Activated T-cell treated with anti-CD3 and anti-CD28 coated beads, Interleukin-2, amount 50 U/mL, for 48 hours (primary cell): ENCODE data around the gene CAPN1.
"Not testable (repeated sequence)": the region's sequence is repeated elsewhere in the genome, so short reads cannot be mapped to it uniquely, and the experiment has no call there.

Experiments used
- DNase-seq, 2 experiments: peaks; one replicate each; pipeline ENCODE4 v3.0.0-alpha.2; 2020

Gene CAPN1

GRCh38 chr11:65163684-65164083, 18.0 kb upstream of the CAPN1 start:
- no peak for DNase-seq

- DNase-seq, result no peak
These were observed 16.1 kb upstream of the CAPN1 start for GRCh38 chr11:65165410-65166317.

- no peak for DNase-seq
These were observed 14.8 kb upstream of the CAPN1 start for GRCh38 chr11:65166893-65167292.

- no peak for DNase-seq
These were observed 14.1 kb upstream of the CAPN1 start for GRCh38 chr11:65167656-65168055.

- DNase-seq, result peak in 1 of 2 experiments; percentile 29
These were observed 12.5 kb upstream of the CAPN1 start for GRCh38 chr11:65169164-65169641.

GRCh38 chr11:65170058-65170534, 11.6 kb upstream of the CAPN1 start, which contains the start of gene SPDYC:
Gene SPDYC, plus strand, starts transcription at chr11:65170233. Its CDS starts 1,125 bp downstream, at chr11:65171358.
- no peak for DNase-seq

- DNase-seq, result no peak
These were observed 9.1 kb upstream of the CAPN1 start for GRCh38 chr11:65172600-65172999.

- not testable (repeated sequence) for DNase-seq
These were observed 7.1 kb upstream of the CAPN1 start for GRCh38 chr11:65174571-65175010.

- peak; percentile 73 to 81 for DNase-seq
These were observed 705 bp upstream of the CAPN1 start for GRCh38 chr11:65180877-65181568.

- DNase-seq, result peak; percentile 34 to 42
These were observed 786 bp downstream of the CAPN1 start for GRCh38 chr11:65182258-65183170.

GRCh38 chr11:65183201-65183891, 1.6 kb downstream of the CAPN1 start:
- no peak for DNase-seq

- no peak for DNase-seq
These were observed 2.4 kb downstream of the CAPN1 start for GRCh38 chr11:65184146-65184545.

GRCh38 chr11:65185171-65185570, 3.4 kb downstream of the CAPN1 start:
- no peak for DNase-seq

- no peak for DNase-seq
These were observed 4.2 kb downstream of the CAPN1 start for GRCh38 chr11:65185869-65186341.

- no peak for DNase-seq
These were observed 5.0 kb downstream of the CAPN1 start for GRCh38 chr11:65186701-65187100.

- no peak for DNase-seq
These were observed 5.5 kb downstream of the CAPN1 start for GRCh38 chr11:65187146-65187675.

- DNase-seq, result no peak
These were observed 6.3 kb downstream of the CAPN1 start for GRCh38 chr11:65187971-65188461.

GRCh38 chr11:65188486-65188885, 6.8 kb downstream of the CAPN1 start:
- no peak for DNase-seq

GRCh38 chr11:65189191-65189590, 7.5 kb downstream of the CAPN1 start:
- no peak for DNase-seq

- no peak for DNase-seq
These were observed 12.8 kb downstream of the CAPN1 start for GRCh38 chr11:65194564-65194963.

- no peak for DNase-seq
These were observed 22.4 kb downstream of the CAPN1 start for GRCh38 chr11:65204143-65204542.
